ENCODE data around the gene GNA14.

The GNA14 gene

DNA sequence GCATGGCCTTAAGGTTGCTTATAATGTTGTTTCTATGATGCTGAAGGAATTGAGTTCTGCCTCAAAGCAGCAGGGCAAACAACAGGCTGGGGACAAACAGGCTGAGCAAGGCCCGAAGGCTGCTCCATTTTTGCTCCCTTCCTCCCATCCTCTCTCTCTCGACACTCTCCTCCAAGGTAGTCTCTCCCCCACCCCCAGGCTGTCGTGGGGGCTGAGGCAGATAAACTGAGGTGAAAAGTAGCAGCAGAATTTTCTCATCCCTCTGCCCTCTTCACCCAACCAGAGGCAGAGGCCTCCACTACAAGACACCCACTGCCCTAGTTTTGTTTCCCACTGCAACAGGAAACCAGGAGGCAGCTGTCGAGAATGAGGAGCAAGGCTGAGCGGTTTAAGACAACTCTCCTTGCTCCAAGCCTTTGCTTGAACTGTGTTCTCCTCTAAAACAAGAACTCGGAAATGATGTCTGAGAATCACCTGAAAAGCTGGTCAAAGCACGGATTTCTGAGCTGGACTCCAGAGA lies 13.5 kb upstream of the GNA14 start:
- no peak for DNase-seq (ENCODE audit: low read depth)
- TF ChIP-seq, protein P1, sequence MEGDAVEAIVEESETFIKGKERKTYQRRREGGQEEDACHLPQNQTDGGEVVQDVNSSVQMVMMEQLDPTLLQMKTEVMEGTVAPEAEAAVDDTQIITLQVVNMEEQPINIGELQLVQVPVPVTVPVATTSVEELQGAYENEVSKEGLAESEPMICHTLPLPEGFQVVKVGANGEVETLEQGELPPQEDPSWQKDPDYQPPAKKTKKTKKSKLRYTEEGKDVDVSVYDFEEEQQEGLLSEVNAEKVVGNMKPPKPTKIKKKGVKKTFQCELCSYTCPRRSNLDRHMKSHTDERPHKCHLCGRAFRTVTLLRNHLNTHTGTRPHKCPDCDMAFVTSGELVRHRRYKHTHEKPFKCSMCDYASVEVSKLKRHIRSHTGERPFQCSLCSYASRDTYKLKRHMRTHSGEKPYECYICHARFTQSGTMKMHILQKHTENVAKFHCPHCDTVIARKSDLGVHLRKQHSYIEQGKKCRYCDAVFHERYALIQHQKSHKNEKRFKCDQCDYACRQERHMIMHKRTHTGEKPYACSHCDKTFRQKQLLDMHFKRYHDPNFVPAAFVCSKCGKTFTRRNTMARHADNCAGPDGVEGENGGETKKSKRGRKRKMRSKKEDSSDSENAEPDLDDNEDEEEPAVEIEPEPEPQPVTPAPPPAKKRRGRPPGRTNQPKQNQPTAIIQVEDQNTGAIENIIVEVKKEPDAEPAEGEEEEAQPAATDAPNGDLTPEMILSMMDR (IDR thresholded peaks at IDR 0.05; ENCODE audit: low read length, missing control alignments), result no peak
- H3K4me3 ChIP-seq (replicated peaks; ENCODE audit: low read depth, low read length), result no peak overlapping the region

DNA sequence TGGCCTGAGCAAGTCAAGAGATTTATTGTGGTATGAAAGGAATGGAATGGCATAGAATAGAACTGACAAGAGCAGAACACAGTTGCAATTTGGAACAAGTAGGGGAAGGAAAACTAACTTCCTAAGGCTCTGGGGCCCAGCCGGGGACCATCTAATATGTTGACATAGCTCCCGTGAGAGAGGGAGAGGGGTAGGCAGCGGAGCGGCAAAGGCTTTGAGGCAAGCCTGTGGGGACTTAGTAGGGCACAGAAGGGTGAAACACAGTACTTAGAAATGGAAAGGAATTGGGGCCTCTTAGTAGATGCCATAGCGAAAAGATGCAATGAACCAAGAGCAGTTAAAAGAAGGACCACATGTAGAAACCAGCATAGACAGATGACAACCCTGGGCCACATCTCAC lies 11.8 kb upstream of the GNA14 start:
- no peak overlapping the region for H3K4me3 ChIP-seq (replicated peaks; ENCODE audit: low read depth, low read length)
- no peak for DNase-seq (ENCODE audit: low read depth)
- TF ChIP-seq, protein P1 (IDR thresholded peaks at IDR 0.05; ENCODE audit: low read length, missing control alignments), result no peak

DNA sequence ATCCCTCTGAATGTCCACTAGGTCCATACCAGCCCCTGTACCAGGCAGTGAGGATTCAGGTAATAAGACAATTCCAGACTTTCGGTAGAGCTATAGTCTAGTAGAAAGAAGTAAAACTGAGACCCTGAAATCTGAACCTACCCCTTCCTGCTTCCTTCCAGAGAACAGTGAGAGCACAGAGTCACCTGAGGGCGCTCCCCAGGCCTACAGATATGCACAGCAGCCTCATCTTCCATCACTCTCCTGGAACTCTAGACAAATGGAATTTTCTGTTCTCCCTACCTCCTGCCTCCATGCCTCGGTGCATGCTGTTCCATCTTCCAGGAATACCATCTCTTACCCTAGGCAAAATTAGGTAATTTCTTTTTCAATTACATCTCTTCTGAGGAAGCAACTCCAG lies 3.1 kb upstream of the GNA14 start:
- H3K4me3 ChIP-seq (replicated peaks; ENCODE audit: low read depth, low read length), result no peak overlapping the region
- TF ChIP-seq, protein P1 (IDR thresholded peaks at IDR 0.05; ENCODE audit: low read length, missing control alignments), result no peak
- DNase-seq (ENCODE audit: low read depth), result no peak

DNA sequence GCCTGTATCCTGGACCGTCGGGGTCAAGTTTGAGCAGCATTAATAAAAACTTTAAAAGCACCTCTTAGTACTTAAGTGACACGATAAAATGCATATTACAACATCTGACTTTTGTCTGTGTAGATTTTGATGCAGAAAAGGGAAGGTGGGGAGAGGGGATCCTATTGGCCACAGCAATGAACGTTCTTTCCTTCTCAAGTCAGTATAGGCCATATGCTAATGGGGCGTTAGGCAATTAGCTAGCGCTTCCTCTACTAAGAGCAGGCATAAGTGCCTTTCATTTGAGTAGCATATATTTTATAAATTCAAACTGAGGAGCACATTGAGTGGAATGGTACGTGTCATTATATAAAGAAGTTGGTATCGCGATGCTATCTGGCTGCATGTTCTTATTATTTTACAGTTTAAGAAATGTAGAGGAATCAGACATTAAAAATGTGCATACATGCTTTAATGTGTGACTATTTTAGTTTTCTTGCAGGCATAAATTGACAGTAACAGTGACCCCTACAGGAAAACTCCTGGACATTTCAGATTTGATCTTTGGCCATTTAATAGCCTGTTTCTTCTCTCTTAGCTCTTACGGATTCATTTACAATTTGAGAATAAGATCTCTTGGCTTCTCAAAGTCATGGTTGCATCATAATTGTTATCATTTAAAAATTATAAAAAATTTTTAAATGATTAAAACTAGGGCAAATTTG lies 1.1 kb upstream of the GNA14 start:
- TF ChIP-seq, protein P1 (IDR thresholded peaks at IDR 0.05; ENCODE audit: low read length, missing control alignments), result peak; percentile 54
- H3K4me3 ChIP-seq (replicated peaks; ENCODE audit: low read depth, low read length), result peak overlapping the region; percentile 59
- DNase-seq (ENCODE audit: low read depth), result peak; percentile 71

DNA sequence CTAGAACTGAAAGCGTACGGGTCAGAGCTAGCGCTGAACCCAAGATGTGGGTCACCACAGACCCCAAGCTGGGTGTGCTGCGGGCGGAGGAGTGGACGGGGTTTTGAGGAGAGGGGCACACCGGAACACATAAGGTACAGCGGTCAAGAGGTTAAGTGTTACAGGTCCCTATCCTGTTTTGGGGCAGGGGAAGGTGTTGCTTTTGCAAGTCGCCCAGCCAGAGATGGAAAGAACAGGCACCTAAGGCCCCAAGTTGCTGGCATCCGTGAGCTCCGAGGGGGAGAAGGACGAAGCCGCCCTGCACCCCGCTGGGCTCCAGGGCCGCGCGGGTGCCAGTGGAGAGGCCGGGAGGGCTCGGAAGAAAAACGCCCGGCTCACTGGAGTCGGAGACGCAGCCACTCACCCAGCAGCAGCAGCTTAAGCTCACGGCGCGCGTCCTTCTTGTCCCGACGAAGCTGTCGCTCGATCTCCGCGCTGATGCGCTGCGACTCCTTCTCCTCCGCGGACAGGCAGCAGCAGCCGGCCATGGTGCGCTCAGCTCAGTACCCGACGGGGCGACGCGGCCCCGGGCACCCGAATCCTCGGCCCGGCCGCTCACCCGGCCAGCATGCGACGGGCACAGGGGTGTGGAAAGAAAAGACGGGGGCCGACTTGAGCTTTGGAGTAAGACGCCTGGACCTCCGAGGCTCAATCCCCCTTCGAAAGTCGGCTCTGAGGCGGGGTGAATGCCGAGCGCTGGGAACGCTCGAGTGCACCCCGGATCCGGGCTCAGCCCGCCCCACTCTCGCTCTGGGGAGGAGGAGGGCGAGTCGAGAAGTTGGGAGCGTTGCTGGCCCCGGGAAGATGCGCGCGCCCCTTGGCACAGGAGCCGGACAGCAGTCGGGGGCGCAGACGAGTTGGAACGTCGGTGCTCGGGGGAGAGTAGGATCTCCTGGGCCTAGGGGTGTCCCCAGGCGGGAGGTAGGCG lies 572 bp downstream of the GNA14 start:
- TF ChIP-seq, protein P1 (IDR thresholded peaks at IDR 0.05; ENCODE audit: low read length, missing control alignments), result no peak
- peak overlapping the region; percentile 59 for H3K4me3 ChIP-seq (replicated peaks; ENCODE audit: low read depth, low read length)
- peak; percentile 25 for DNase-seq (ENCODE audit: low read depth)

DNA sequence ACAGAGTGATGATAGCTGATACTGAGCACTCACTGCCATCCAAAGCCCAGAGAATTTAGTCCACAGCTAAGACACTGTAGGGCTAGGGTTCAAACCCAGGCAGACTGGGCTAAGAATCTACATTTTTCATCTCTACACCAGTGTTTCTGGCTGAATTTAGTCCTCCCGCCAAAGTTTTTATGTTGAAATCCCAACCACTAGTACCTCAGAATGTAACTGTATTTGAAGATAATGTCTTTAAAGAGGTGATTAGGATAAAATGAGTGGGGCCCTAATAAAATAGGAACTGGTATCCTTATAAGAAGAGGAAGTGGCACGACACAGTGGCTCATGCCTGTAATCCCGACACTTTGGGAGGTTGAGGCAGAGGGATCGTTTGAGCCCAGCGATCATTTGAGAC lies 4.3 kb downstream of the GNA14 start:
- no peak overlapping the region for H3K4me3 ChIP-seq (replicated peaks; ENCODE audit: low read depth, low read length)
- no peak for DNase-seq (ENCODE audit: low read depth)
- TF ChIP-seq, protein P1 (IDR thresholded peaks at IDR 0.05; ENCODE audit: low read length, missing control alignments), result no peak

Data from fibroblast of pulmonary artery (primary cell).